Muscle layer of duodenum (tissue), 2 donors: ENCODE results near the gene BCL7A.
"Not testable (repeated sequence)": the region's sequence is repeated elsewhere in the genome, so short reads cannot be mapped to it uniquely, and the experiment has no call there.

Source experiments
- H3K27ac ChIP-seq: one replicate; pipeline ENCODE4 v1.7.0; 2013; ENCODE audit warnings: mild to moderate bottlenecking, low read length
- H3K27me3 ChIP-seq: one replicate; pipeline ENCODE4 v1.7.0; 2013; ENCODE audit warnings: low read depth, mild to moderate bottlenecking, control low read depth, low read length
- H3K36me3 ChIP-seq, 2 donors: one replicate each; pipeline ENCODE4 v1.7.0; 2013; ENCODE audit warnings: low read length in 2 of 2, control low read depth in 1 of 2, mild to moderate bottlenecking in 1 of 2; ENCODE audit not compliant: insufficient read depth in 2 of 2, control insufficient read depth in 1 of 2
- H3K4me1 ChIP-seq, 2 donors: one replicate each; pipeline ENCODE4 v1.7.0; 2013; ENCODE audit warnings: low read length in 2 of 2, mild to moderate bottlenecking in 2 of 2, control low read depth in 1 of 2, moderate library complexity in 1 of 2; ENCODE audit not compliant: insufficient read depth in 2 of 2, control insufficient read depth in 1 of 2
- H3K4me3 ChIP-seq, 2 donors: one replicate each; pipeline ENCODE4 v1.7.0; 2013; ENCODE audit warnings: low read length in 2 of 2, low read depth in 1 of 2, mild to moderate bottlenecking in 1 of 2
- H3K9me3 ChIP-seq, 2 donors: one replicate each; pipeline ENCODE4 v1.7.0; 2013; ENCODE audit warnings: low read length in 2 of 2, control low read depth in 1 of 2, mild to moderate bottlenecking in 1 of 2; ENCODE audit not compliant: control insufficient read depth in 1 of 2
- donor health status: healthy.

BCL7A gene

DNA sequence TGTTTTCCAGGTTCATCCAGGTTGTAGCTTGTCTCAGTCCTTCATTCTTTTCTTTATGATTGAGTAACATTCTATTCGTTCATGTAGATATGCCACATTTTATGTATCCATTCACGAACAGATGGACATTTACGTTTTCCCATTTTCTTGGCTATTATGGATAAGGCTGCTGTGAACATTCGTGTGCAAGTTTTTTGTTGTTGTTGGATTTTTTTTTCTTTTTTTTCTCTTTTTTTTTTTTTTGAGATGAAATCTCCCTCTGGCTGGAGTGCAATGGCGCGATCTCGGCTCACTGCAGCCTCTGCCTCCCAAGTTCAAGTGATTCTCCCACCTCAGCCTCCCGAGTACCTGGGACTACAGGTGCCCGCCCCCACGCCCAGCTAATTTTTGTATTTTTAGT, 33.2 kb upstream of the BCL7A start:
- not testable (repeated sequence) for H3K36me3 ChIP-seq, H3K4me3 ChIP-seq, H3K4me1 ChIP-seq, H3K27ac ChIP-seq, H3K9me3 ChIP-seq, H3K27me3 ChIP-seq

DNA sequence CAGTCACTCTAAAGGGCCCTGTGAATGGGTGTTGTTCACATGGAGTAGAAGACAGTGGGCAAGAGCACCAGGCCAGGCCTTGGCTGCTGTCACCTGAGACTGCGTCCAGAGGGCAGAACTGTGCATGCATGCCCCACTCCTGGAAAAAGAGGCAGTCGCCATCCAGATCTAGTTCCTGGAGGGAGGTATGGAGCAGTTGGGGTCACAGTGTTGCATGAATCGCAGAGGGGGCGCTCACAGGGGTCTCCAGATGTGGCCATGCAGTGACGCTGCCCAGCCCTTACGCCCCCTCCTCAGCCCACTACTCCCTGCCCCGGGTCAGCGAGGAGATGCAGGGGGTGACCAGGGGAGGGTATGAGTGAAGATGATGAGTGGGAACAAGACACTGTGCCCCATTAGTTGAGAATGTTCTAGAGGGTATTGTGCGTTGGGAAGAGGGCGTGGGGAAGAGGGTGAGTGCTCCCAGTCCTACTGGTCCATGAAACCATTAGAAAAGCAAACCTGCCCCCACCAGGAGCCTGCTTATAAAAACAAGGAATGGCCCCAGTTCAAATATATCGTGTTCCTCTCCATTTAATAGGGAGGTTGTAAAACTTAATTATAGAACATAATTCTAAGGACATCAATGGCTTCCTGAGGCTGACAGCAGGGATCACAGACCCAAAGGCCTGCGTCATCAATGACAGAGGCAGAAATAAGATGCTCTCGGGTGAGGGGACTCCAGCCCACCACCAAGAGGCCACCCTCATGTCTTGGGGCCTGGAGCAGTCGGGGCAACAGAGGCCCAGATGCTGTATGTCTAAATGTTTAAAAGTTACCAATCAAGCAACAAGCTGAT, 32.2 kb upstream of the BCL7A start:
- H3K36me3 ChIP-seq, result no peaks in the 10 kb centered on the region
- no peak overlapping the region for H3K4me3 ChIP-seq
- H3K4me1 ChIP-seq, result no peaks in the 10 kb centered on the region
- no peaks in the 10 kb centered on the region for H3K27me3 ChIP-seq
- H3K9me3 ChIP-seq, result no peaks in the 10 kb centered on the region
- no peak overlapping the region for H3K27ac ChIP-seq

DNA sequence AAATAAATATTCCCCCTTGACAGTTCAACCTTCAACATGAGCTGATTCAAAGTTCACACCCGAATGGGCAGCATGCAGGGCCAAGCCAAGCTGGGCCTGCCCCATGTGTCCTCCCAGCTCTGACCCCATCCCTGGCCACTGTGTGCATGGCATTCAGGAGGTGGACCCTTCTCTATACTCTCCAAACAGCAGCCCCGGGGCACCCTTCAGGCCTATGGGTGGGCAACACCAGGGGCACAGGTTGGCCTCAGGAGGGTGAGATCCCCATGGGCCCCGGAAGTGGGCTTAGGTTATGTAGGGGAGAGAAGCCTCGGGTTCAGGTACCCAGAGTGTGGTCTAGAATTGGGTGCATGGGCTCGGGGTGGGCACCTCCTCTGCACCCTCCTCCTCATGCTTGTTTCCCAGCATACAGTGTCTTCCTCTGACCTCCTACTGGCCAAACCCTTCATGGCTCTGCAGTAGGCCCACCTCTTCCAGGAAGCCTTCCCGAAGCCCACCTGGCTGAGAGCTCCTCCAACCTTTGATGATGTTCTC, 31.5 kb upstream of the BCL7A start:
- no peaks in the 10 kb centered on the region for H3K27me3 ChIP-seq
- no peaks in the 10 kb centered on the region for H3K36me3 ChIP-seq
- no peaks in the 10 kb centered on the region for H3K4me1 ChIP-seq
- H3K4me3 ChIP-seq, result no peak overlapping the region
- no peak overlapping the region for H3K27ac ChIP-seq
- H3K9me3 ChIP-seq, result no peaks in the 10 kb centered on the region

DNA sequence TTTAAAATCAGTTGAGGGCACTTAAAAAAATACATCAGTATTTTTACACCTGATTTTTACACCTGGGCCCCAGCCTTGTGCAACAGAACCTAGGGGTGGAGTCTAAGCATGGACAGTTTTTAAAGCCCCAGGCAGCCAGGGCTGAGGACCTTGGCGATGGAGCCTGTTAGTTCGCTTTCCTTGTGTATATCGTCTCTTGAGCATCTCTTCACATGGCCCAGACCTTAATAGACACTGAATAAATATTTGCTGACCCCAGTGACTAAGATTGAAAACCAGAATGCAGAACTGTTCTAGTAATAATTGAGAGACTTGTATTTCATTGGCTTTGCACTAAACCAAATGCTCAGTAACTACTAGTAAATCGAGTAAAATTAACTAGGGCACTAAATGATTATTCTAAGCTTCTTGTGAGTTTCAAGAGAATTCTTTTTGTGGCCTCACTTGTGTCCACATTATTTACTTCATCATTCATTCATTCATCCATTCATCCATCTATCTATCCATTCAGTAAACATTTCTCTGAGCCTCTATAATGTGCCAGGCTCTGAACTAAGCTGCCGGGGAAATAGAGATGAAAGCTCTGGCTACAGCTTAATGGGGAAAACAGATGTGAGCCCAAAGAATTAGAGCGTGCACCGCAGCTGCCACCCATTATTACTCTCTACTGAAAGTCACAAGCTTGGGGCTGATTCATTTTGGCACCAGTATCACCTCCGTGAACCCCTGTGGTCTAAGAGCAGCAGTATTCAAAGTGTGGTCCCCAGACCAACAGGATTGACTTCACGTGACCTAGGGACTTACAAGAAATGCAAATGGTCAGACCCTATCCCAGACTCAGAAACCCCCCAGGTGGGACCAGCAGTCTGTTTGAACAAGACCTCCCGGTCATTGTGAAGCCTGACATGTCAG, 30.7 kb upstream of the BCL7A start:
- Histone ChIP-seq H3K9me3 (no peaks in the 10 kb centered on the region), H3K27ac (no peak overlapping the region), H3K27me3 (no peaks in the 10 kb centered on the region)

DNA sequence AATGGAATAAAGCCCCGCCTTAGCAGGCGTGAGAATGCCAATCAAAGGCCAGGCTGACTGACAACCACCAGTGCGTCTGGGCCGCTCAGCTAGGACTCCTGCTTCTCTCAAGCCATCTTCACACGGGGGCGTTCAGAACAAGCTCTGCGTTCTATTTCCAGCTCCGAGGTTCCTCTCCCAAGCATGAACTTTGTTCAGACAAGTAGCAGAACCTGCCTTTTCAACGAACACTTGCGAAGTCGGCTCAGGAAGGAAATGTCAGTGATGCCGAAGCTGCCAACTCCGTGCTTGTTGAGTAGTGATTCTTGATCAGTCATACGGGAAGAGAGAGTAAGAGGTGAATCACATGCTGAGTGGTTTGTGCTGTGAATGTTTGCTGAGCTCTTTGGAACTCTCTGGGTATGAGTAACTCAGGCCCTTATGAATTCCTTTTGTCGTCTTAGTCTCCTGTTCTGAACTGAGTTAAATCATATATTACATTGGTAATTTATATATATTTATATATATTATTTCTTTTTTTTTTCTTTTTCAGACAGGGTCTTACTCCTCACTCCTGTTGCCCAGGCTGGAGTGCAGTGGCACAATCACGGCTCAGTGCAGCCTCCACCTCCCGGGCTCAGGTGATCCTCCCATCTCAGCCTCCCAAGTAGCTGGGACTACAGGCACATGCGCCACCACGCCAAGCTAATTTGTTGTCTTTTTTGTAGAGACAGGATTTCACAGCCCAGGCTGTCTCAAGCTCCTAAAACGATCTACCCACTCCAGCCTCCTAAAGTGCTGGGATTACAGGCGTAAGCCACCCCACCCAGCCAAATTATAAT, 29.4 kb upstream of the BCL7A start:
- H3K27ac ChIP-seq, result no peak overlapping the region
- no peak overlapping the region for H3K4me3 ChIP-seq
- no peaks in the 10 kb centered on the region for H3K36me3 ChIP-seq
- H3K9me3 ChIP-seq, result no peaks in the 10 kb centered on the region
- no peaks in the 10 kb centered on the region for H3K27me3 ChIP-seq
- no peaks in the 10 kb centered on the region for H3K4me1 ChIP-seq

More for the DNA sequence above, 30.7 kb upstream of the BCL7A start:
- H3K36me3 ChIP-seq, result no peaks in the 10 kb centered on the region
- no peaks in the 10 kb centered on the region for H3K4me1 ChIP-seq
- no peak overlapping the region for H3K4me3 ChIP-seq

DNA sequence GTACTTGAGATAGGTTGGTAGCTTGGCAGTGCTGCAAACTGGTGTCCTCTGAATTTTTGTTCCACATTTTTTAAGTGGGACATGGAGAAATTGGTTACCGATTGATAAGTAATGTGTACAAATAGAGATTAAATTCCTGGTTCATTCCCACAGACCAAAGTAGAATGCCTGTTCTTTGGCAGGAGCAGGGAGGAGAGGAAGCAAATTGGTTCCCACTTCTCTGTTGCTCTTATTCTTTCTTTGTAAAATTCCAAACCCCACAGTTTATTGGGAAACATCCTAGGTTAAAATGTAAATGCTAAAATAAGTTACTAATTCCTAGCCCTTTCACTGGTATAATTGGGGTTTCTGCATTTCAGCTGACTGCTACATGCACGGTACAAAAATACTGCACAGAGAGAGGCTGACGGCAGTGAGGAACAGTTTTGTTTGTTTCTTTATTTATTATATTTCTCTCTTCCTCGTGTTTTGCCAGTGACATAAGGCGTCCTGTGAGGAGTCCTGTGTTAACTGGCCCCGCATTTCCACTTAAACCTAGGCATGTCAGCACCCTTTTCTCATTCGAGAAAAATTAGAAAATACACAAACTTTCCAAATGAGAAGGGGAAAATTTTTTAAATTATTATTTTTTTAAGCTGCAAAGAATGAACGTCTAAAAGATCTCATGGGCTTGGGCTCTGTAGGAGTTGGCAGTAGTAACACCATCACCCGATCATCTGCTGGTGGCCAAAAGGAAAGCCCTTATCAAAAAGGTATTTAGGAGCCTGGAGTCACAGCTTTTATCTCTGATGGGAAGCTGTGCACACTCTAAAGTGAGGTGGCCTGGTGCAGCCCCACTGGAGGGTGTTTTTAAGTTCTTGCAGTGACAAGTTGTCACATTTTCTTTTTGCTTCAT, 25.4 kb upstream of the BCL7A start:
- Histone ChIP-seq H3K4me3 (no peak overlapping the region), H3K27me3 (no peaks in the 10 kb centered on the region), H3K27ac (no peak overlapping the region)

DNA sequence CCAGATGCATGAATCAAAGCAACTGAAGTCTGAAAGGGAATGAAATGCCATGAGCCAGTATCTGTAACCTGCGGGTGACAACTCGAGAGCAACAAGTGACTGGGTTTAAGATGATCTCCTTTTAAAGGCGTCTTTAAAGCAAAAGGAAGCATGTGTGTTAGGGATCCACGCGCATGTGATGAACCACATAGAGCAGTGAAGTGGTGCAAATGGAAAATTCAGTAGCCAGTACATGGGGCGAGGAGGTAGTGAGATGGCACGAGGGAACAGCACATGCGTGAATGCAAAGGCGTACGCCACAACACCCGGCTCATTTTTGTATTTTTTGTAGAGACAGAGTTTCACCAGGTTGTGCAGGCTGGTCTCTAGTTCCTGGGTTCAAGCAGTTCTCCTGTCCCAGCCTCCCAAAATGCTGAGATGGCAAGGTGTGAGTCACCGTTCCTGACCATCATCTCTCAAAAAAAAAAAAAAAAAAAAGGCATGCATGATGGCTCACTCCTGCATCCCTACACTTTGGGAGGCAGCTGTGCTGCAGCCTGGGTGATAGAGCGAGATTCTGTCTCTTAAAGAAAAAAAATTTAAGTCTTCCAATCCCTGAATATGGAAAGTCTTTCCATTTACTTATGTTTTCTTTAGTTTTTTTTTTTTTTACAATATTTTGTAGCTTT, 24.6 kb upstream of the BCL7A start:
- Histone ChIP-seq H3K27me3 (no peaks in the 10 kb centered on the region), H3K4me1 (no peaks in the 10 kb centered on the region), H3K27ac (no peak overlapping the region), H3K36me3 (no peaks in the 10 kb centered on the region), H3K9me3 (no peaks in the 10 kb centered on the region), H3K4me3 (no peak overlapping the region)

More for the DNA sequence above, 25.4 kb upstream of the BCL7A start:
- no peaks in the 10 kb centered on the region for H3K9me3 ChIP-seq
- no peaks in the 10 kb centered on the region for H3K36me3 ChIP-seq
- H3K4me1 ChIP-seq, result no peaks in the 10 kb centered on the region

DNA sequence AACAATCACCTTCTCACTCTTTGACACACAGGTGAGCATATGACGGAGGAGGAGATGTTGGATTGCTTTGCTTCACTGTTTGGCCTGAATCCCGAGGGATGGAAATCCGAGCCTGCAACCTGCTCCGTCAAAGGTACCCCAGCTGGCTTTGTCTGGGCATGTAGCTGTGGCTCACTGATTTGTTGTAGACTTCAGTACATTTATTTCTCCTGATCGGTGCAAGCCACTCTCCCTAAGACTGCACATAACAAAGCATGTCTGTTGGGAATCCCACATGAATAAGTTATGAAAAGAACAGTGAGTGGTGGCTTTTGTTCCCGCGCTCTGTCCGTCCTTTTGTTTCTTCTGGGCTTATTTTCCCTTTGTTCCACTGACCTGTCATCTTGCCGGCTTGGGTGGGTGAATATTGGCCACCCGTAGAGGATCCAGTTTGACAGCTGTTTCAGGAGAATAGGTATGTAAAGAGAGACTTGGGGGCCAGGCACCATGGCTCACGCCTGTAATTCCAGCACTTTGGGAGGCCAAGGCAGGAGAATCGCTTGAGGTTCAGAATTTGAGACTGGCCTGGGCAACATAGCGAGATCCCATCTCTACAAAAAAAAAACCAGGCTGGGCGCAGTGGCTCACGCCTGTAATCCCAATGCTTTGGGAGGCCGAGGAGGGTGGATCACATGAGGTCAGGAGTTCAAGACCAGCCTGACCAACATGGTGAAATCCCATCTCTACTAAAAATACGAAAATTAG, 20.0 kb upstream of the BCL7A start:
- no peaks in the 10 kb centered on the region for H3K9me3 ChIP-seq
- H3K4me1 ChIP-seq, result no peaks in the 10 kb centered on the region
- H3K4me3 ChIP-seq, result no peak overlapping the region
- no peaks in the 10 kb centered on the region for H3K27me3 ChIP-seq
- no peaks in the 10 kb centered on the region for H3K36me3 ChIP-seq
- no peak overlapping the region for H3K27ac ChIP-seq

DNA sequence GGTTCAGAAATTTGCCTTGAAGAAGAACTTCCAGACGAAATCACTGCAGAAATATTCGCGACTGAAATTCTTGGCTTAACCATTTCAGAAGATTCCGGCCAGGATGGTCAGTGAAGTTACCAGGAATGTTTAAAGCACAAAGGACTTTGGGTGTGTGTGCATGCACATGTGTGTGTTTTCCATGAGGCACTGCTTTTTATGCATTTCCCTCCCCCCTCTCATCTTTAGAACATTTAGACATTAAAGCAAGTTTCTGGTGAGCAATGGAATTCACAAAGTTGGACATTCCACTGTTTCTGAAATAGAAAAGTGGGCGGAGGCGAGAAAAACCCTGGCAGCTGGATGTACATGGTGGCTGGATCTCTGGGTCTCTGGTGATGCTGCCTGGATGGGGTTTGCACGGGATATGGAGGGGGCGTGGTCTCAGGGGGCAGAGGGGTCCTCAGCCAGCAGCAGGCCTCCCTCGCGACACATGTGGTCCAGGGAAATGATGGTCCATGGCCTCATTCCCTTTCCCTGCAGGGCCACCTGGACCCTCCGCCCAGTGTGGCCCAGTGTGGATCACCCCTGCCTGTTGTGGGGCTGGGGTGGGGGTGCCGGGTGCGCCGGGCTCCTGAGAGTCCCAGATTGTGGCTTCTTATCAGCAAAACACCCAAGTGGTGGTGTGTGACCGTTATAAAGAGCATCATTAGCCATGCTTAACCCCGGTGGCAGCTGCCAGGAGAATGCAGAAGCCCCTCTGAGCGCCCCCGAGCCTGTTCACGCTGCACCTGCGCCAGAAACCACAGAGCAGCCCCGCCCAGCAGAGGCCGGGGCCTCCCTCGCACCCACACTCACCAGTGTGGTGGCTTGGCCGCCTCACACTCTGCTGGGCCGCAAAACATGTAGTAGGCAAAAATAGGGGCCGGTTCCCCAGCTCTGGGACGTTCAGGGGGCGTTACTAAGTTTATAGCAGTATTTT, 17.8 kb upstream of the BCL7A start:
- Histone ChIP-seq H3K36me3 (no peaks in the 10 kb centered on the region), H3K4me3 (no peak overlapping the region), H3K9me3 (no peaks in the 10 kb centered on the region), H3K27ac (no peak overlapping the region), H3K4me1 (no peaks in the 10 kb centered on the region), H3K27me3 (no peaks in the 10 kb centered on the region)
